HG03571 (cell line): ENCODE measurements around the gene GUCY1B1.

Source experiments
- ATAC-seq: cut with Tn5 transposase; IDR thresholded peaks from one replicate; pipeline ENCODE4 v1.9.1; 2021; ENCODE audit not compliant: unreplicated experiment

Gene GUCY1B1

GRCh38 chr4:155758481-155759371 is at the start of gene GUCY1B1:
Gene GUCY1B1 (plus strand): TSS chr4:155759021. CDS start chr4:155759141, 120 bp downstream.
- ATAC-seq: peak; percentile 97

- no peak for ATAC-seq
These were observed 48.9 kb upstream of the GUCY1B1 start for GRCh38 chr4:155709918-155710317.

GRCh38 chr4:155711556-155711955 is 47.3 kb upstream of the GUCY1B1 start:
- no peak for ATAC-seq

- no peak for ATAC-seq
These were observed 46.0 kb upstream of the GUCY1B1 start for GRCh38 chr4:155712846-155713245.

GRCh38 chr4:155713911-155714310 is 44.9 kb upstream of the GUCY1B1 start:
- no peak for ATAC-seq

GRCh38 chr4:155722336-155722735 is 36.5 kb upstream of the GUCY1B1 start:
- ATAC-seq: no peak

- no peak for ATAC-seq
These were observed 35.9 kb upstream of the GUCY1B1 start for GRCh38 chr4:155722816-155723499.

- no peak for ATAC-seq
These were observed 34.1 kb upstream of the GUCY1B1 start for GRCh38 chr4:155724731-155725130.

GRCh38 chr4:155734065-155734464 is 24.8 kb upstream of the GUCY1B1 start:
- ATAC-seq: no peak

GRCh38 chr4:155734951-155735350 is 23.9 kb upstream of the GUCY1B1 start:
- ATAC-seq: no peak

- no peak for ATAC-seq
These were observed 23.3 kb upstream of the GUCY1B1 start for GRCh38 chr4:155735496-155735895.

- no peak for ATAC-seq
These were observed 20.3 kb upstream of the GUCY1B1 start for GRCh38 chr4:155738548-155738947.

GRCh38 chr4:155741546-155741945 is 17.3 kb upstream of the GUCY1B1 start:
- no peak for ATAC-seq

- no peak for ATAC-seq
These were observed 16.4 kb upstream of the GUCY1B1 start for GRCh38 chr4:155742310-155743015.

GRCh38 chr4:155745984-155746383 is 12.8 kb upstream of the GUCY1B1 start:
- ATAC-seq: no peak

GRCh38 chr4:155748039-155748438 is 10.8 kb upstream of the GUCY1B1 start:
- ATAC-seq: no peak

GRCh38 chr4:155749041-155749440 is 9.8 kb upstream of the GUCY1B1 start:
- ATAC-seq: no peak

GRCh38 chr4:155751569-155751968 is 7.3 kb upstream of the GUCY1B1 start:
- no peak for ATAC-seq

- no peak for ATAC-seq
These were observed 1.0 kb upstream of the GUCY1B1 start for GRCh38 chr4:155757745-155758265.

GRCh38 chr4:155759372-155760252 is 791 bp downstream of the GUCY1B1 start:
- ATAC-seq: peak; percentile 31
